Transverse colon (tissue), 3 donors: ENCODE data around the gene LSAMP.

Experiments used
- CTCF ChIP-seq, 5 experiments: fragments of 200-600 bp in 3 of 5; fragments of 450-650 bp in 2 of 5; sonication (generic) in 3 of 5; IDR thresholded peaks; 1 replicate in 2 of 5; 2 replicates in 3 of 5; pipeline ENCODE4 v1.5.1; 2016 to 2017; ENCODE audit warnings: antibody characterized with exemption in 5 of 5, inconsistent platforms in 3 of 5, mild to moderate bottlenecking in 2 of 5, moderate library complexity in 1 of 5
- POLR2A ChIP-seq: fragments of 450-650 bp; IDR thresholded peaks from one replicate; pipeline ENCODE4 v1.6.1; 2016; ENCODE audit warnings: antibody characterized with exemption, mild to moderate bottlenecking, moderate library complexity

GRCh38 chr3:116473602-116474001 lies 28.3 kb upstream of the LSAMP start:
- TF ChIP-seq POLR2A, result no peak
- no peak for TF ChIP-seq CTCF (IDR thresholded peaks at IDR 0.05)
